Measurements from ENCODE around the gene SF3A1.

GRCh38 chr22:30294830-30295229 lies 61.9 kb downstream of the SF3A1 start:
- TF ChIP-seq CTCF (IDR thresholded peaks at IDR 0.05; ENCODE audit: control extremely low read depth in 1 of 3, insufficient read depth in 1 of 3, low read depth in 1 of 3, low read length in 3 of 3) (no peak), SIN3A (conservative IDR thresholded peaks at IDR 0.05 in 1 of 2, IDR thresholded peaks at IDR 0.05 in 1 of 2; ENCODE audit: low read depth in 1 of 2, low read length in 2 of 2) (no peak), EP300 (IDR thresholded peaks at IDR 0.05; ENCODE audit: borderline replicate concordance in 1 of 2, low read depth in 2 of 2, low read length in 2 of 2) (no peak), TAF1 (IDR thresholded peaks at IDR 0.05; ENCODE audit: low read depth, low read length) (no peak), POLR2AphosphoS5 (IDR thresholded peaks at IDR 0.05; ENCODE audit: low read depth, low read length) (no peak), EZH2 (IDR thresholded peaks at IDR 0.05; ENCODE audit: low read depth, low read length, severe bottlenecking) (no peak), SP1 (IDR thresholded peaks at IDR 0.05; ENCODE audit: low read depth, low read length) (no peak)
